ENCODE data around the gene PTPRJ. TPM values are rescaled to one million over a fixed set of nuclear protein-coding genes. Genes with fewer than 3 reads are reported as not detected.

The PTPRJ gene
- total and polyA plus RNA-seq, 9 of the 15 experiments (the other 6 are each of a cell fraction or from before 2014, with no cell fraction given), result 0.56 to 10.7 (median 4.8) TPM

DNA sequence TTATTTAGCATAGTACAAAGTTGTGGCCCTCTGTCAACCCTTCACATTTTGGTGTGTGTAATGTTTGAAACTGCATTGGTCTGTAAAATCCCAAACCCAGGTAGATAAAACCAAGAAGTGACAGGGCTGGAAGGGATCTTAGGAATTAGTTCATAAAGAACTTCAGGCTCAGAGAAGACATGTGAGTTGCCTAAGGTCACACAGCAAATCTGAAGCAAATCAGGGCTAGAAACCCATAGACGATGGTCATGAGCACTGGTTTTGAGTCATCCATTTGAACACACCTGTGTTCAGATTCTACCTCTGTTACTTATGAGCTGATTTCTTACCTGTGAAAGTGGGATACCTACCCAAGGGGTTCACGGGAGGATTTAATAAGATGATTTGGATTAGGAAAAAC is 107.1 kb downstream of the PTPRJ start (continued):
- TF ChIP-seq, protein P1, sequence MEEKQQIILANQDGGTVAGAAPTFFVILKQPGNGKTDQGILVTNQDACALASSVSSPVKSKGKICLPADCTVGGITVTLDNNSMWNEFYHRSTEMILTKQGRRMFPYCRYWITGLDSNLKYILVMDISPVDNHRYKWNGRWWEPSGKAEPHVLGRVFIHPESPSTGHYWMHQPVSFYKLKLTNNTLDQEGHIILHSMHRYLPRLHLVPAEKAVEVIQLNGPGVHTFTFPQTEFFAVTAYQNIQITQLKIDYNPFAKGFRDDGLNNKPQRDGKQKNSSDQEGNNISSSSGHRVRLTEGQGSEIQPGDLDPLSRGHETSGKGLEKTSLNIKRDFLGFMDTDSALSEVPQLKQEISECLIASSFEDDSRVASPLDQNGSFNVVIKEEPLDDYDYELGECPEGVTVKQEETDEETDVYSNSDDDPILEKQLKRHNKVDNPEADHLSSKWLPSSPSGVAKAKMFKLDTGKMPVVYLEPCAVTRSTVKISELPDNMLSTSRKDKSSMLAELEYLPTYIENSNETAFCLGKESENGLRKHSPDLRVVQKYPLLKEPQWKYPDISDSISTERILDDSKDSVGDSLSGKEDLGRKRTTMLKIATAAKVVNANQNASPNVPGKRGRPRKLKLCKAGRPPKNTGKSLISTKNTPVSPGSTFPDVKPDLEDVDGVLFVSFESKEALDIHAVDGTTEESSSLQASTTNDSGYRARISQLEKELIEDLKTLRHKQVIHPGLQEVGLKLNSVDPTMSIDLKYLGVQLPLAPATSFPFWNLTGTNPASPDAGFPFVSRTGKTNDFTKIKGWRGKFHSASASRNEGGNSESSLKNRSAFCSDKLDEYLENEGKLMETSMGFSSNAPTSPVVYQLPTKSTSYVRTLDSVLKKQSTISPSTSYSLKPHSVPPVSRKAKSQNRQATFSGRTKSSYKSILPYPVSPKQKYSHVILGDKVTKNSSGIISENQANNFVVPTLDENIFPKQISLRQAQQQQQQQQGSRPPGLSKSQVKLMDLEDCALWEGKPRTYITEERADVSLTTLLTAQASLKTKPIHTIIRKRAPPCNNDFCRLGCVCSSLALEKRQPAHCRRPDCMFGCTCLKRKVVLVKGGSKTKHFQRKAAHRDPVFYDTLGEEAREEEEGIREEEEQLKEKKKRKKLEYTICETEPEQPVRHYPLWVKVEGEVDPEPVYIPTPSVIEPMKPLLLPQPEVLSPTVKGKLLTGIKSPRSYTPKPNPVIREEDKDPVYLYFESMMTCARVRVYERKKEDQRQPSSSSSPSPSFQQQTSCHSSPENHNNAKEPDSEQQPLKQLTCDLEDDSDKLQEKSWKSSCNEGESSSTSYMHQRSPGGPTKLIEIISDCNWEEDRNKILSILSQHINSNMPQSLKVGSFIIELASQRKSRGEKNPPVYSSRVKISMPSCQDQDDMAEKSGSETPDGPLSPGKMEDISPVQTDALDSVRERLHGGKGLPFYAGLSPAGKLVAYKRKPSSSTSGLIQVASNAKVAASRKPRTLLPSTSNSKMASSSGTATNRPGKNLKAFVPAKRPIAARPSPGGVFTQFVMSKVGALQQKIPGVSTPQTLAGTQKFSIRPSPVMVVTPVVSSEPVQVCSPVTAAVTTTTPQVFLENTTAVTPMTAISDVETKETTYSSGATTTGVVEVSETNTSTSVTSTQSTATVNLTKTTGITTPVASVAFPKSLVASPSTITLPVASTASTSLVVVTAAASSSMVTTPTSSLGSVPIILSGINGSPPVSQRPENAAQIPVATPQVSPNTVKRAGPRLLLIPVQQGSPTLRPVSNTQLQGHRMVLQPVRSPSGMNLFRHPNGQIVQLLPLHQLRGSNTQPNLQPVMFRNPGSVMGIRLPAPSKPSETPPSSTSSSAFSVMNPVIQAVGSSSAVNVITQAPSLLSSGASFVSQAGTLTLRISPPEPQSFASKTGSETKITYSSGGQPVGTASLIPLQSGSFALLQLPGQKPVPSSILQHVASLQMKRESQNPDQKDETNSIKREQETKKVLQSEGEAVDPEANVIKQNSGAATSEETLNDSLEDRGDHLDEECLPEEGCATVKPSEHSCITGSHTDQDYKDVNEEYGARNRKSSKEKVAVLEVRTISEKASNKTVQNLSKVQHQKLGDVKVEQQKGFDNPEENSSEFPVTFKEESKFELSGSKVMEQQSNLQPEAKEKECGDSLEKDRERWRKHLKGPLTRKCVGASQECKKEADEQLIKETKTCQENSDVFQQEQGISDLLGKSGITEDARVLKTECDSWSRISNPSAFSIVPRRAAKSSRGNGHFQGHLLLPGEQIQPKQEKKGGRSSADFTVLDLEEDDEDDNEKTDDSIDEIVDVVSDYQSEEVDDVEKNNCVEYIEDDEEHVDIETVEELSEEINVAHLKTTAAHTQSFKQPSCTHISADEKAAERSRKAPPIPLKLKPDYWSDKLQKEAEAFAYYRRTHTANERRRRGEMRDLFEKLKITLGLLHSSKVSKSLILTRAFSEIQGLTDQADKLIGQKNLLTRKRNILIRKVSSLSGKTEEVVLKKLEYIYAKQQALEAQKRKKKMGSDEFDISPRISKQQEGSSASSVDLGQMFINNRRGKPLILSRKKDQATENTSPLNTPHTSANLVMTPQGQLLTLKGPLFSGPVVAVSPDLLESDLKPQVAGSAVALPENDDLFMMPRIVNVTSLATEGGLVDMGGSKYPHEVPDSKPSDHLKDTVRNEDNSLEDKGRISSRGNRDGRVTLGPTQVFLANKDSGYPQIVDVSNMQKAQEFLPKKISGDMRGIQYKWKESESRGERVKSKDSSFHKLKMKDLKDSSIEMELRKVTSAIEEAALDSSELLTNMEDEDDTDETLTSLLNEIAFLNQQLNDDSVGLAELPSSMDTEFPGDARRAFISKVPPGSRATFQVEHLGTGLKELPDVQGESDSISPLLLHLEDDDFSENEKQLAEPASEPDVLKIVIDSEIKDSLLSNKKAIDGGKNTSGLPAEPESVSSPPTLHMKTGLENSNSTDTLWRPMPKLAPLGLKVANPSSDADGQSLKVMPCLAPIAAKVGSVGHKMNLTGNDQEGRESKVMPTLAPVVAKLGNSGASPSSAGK (IDR thresholded peaks at IDR 0.05), result no peak
- TF ChIP-seq FOSL1 (tag; conservative IDR thresholded peaks at IDR 0.05), result no peak
- TF ChIP-seq ZNF121 (CRISPR knock-in tag; conservative IDR thresholded peaks at IDR 0.05), result no peak
- TF ChIP-seq, protein P2, sequence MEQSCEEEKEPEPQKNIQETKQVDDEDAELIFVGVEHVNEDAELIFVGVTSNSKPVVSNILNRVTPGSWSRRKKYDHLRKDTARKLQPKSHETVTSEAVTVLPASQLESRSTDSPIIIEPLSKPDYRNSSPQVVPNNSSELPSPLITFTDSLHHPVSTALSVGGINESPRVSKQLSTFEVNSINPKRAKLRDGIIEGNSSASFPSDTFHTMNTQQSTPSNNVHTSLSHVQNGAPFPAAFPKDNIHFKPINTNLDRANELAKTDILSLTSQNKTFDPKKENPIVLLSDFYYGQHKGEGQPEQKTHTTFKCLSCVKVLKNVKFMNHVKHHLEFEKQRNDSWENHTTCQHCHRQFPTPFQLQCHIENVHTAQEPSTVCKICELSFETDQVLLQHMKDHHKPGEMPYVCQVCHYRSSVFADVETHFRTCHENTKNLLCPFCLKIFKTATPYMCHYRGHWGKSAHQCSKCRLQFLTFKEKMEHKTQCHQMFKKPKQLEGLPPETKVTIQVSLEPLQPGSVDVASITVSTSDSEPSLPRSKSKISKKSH (CRISPR knock-in tag; IDR thresholded peaks at IDR 0.05), result no peak
- TF ChIP-seq ZNF12 (CRISPR knock-in tag; IDR thresholded peaks at IDR 0.05), result no peak
- peak; percentile 62; the same call in 1 of the 2 replicates for TF ChIP-seq HDAC2 (IDR thresholded peaks at IDR 0.05)
- TF ChIP-seq BCOR (IDR thresholded peaks at IDR 0.05), result peak; percentile 83
- TF ChIP-seq, protein P3, sequence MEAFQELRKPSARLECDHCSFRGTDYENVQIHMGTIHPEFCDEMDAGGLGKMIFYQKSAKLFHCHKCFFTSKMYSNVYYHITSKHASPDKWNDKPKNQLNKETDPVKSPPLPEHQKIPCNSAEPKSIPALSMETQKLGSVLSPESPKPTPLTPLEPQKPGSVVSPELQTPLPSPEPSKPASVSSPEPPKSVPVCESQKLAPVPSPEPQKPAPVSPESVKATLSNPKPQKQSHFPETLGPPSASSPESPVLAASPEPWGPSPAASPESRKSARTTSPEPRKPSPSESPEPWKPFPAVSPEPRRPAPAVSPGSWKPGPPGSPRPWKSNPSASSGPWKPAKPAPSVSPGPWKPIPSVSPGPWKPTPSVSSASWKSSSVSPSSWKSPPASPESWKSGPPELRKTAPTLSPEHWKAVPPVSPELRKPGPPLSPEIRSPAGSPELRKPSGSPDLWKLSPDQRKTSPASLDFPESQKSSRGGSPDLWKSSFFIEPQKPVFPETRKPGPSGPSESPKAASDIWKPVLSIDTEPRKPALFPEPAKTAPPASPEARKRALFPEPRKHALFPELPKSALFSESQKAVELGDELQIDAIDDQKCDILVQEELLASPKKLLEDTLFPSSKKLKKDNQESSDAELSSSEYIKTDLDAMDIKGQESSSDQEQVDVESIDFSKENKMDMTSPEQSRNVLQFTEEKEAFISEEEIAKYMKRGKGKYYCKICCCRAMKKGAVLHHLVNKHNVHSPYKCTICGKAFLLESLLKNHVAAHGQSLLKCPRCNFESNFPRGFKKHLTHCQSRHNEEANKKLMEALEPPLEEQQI (IDR thresholded peaks at IDR 0.05), result no peak
- TF ChIP-seq, protein P4, sequence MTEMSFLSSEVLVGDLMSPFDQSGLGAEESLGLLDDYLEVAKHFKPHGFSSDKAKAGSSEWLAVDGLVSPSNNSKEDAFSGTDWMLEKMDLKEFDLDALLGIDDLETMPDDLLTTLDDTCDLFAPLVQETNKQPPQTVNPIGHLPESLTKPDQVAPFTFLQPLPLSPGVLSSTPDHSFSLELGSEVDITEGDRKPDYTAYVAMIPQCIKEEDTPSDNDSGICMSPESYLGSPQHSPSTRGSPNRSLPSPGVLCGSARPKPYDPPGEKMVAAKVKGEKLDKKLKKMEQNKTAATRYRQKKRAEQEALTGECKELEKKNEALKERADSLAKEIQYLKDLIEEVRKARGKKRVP (CRISPR knock-in tag; IDR thresholded peaks at IDR 0.05), result no peak
- no peak for TF ChIP-seq TSC22D4 (tag; IDR thresholded peaks at IDR 0.05)

Measured in K562 (cell line).